ENCODE measurements around the gene FBXL7. TPM values are rescaled to one million over a fixed set of nuclear protein-coding genes. Genes with fewer than 3 reads are reported as not detected.

FBXL7 gene
- total and polyA plus RNA-seq, 2 of the 8 experiments (the other 6 are each of a cell fraction or from before 2014, with no cell fraction given) = 17.7 to 17.8 TPM

- TF ChIP-seq HDAC2 (IDR thresholded peaks at IDR 0.05; ENCODE audit: borderline replicate concordance in 1 of 2, low read depth in 2 of 2, low read length in 2 of 2) (no peak), RBBP5 (IDR thresholded peaks at IDR 0.05; ENCODE audit: borderline replicate concordance, low read depth, low read length) (no peak), SP2 (IDR thresholded peaks at IDR 0.05; ENCODE audit: low read length) (no peak), JUN (IDR thresholded peaks at IDR 0.05; ENCODE audit: low read depth, low read length) (no peak), POLR2A (IDR thresholded peaks at IDR 0.05; ENCODE audit: control extremely low read depth in 1 of 2, low read depth in 2 of 2, low read length in 2 of 2) (no peak), E2F6 (IDR thresholded peaks at IDR 0.05) (no peak), RAD21 (IDR thresholded peaks at IDR 0.05 in 1 of 2, conservative IDR thresholded peaks at IDR 0.05 in 1 of 2; ENCODE audit: low read depth in 2 of 2, low read length in 2 of 2) (no peak), PHF8 (conservative IDR thresholded peaks at IDR 0.05; ENCODE audit: low read depth, low read length) (no peak), KDM5A (IDR thresholded peaks at IDR 0.05; ENCODE audit: low read length) (no peak), CHD1 (IDR thresholded peaks at IDR 0.05; ENCODE audit: low read depth, low read length) (no peak), BCL11A (IDR thresholded peaks at IDR 0.05; ENCODE audit: low read depth in 2 of 2, low read length in 2 of 2) (no peak), TBP (IDR thresholded peaks at IDR 0.05; ENCODE audit: low read depth, low read length) (no peak)
- Histone ChIP-seq H4K20me1 (replicated peaks in 1 of 2; ENCODE audit: control insufficient read depth in 1 of 2, insufficient read depth in 2 of 2, low read length in 2 of 2) (peaks cover 0 to 1% of the 10 kb centered on the region in 2 experiments), H2BK120ac (replicated peaks; ENCODE audit: low read depth, low read length) (no peak overlapping the region), H2BK15ac (ENCODE audit: low read length) (no peak overlapping the region), H3K36me3 (ENCODE audit: control insufficient read depth in 2 of 4, insufficient read depth in 4 of 4, low read length in 3 of 4) (no peaks in the 10 kb centered on the region), H2BK20ac (ENCODE audit: low read length) (no peak overlapping the region), H3K9me3 (ENCODE audit: insufficient read depth in 2 of 2, low read depth in 1 of 2, low read length in 1 of 2) (no peaks in the 10 kb centered on the region), H3K4me1 (replicated peaks in 1 of 4; ENCODE audit: control insufficient read depth in 3 of 4, insufficient read depth in 4 of 4, low read length in 3 of 4) (peaks cover 0 to 5% (median 3%) of the 10 kb centered on the region in 4 experiments; a peak in 3 of 7 replicates), H3K79me2 (ENCODE audit: control insufficient read depth in 1 of 2, insufficient read depth in 2 of 2, low read length in 2 of 2) (peaks cover 0 to 70% of the 10 kb centered on the region in 2 experiments; a peak in 3 of 4 replicates), H2AK5ac (ENCODE audit: low read depth, low read length) (no peak overlapping the region), H4K5ac (ENCODE audit: insufficient read length, low read depth, low read length) (no peak overlapping the region), H3K27ac (ENCODE audit: low read depth, low read length) (no peak overlapping the region), H3K23ac (ENCODE audit: insufficient read length) (no peak overlapping the region), H2BK12ac (ENCODE audit: low read depth, low read length) (no peak overlapping the region), H3K79me1 (ENCODE audit: low read depth, low read length) (peaks cover 4% of the 10 kb centered on the region; the same call in 1 of the 2 replicates), H3K23me2 (ENCODE audit: low read depth, low read length) (no peaks in the 10 kb centered on the region), H3K14ac (ENCODE audit: insufficient read length) (no peak overlapping the region), H2AFZ (ENCODE audit: low read length) (no peak overlapping the region), H4K91ac (replicated peaks; ENCODE audit: insufficient read length, low read length) (no peak overlapping the region), H4K8ac (ENCODE audit: extremely low read depth, insufficient read depth, low read length) (no peak overlapping the region), H3K18ac (ENCODE audit: extremely low read depth, low read length) (no peak overlapping the region), H3K9ac (replicated peaks in 1 of 4; ENCODE audit: extremely low read depth in 1 of 4, low read depth in 3 of 4, low read length in 3 of 4) (no peak overlapping the region), H3K27me3 (replicated peaks in 1 of 4; ENCODE audit: control insufficient read depth in 3 of 4, extremely low read depth in 1 of 4, insufficient read depth in 3 of 4, low read length in 3 of 4) (no peaks in the 10 kb centered on the region), H3K4me2 (ENCODE audit: insufficient read depth in 1 of 2, low read depth in 2 of 2, low read length in 2 of 2) (no peak overlapping the region), H3K56ac (replicated peaks; ENCODE audit: insufficient read length, low read depth, low read length) (no peak overlapping the region), H3K4ac (replicated peaks; ENCODE audit: insufficient read length, low read depth, low read length) (no peak overlapping the region), H2BK5ac (ENCODE audit: low read depth, low read length) (no peak overlapping the region), H3K4me3 (ENCODE audit: extremely low read depth in 1 of 4, insufficient read depth in 2 of 4, low read depth in 3 of 4, low read length in 4 of 4) (no peak overlapping the region)
- FAIRE-seq = no peak
- 92% methylated on average over 3 of the region's 3 CpGs; no CpG with 5 or more reads in 1 of the 2 experiments for WGBS, 2 experiments (ENCODE audit: extremely low coverage in 1 of 2, insufficient coverage in 1 of 2, insufficient read length in 1 of 2, insufficient replicate concordance in 2 of 2, low coverage in 1 of 2, low lambda C conversion rate in 2 of 2, missing lambda C conversion rate in 1 of 2)
- POLR2A ChIA-PET (ENCODE audit: partially characterized antibody) = no interaction called here
- CTCF ChIA-PET (ENCODE audit: partially characterized antibody) = interaction anchor here (0.5 to 1.3 kb wide), 4 partner anchors 9 to 953 kb away, joined by 3 to 4 read pairs (median 3); no protein-coding TSS in a partner anchor
- no peak for DNase-seq (ENCODE audit: low read depth in 1 of 2, low spot score in 2 of 2)
Observed at GRCh38 chr5:15506897-15507296, 6.9 kb downstream of the FBXL7 start.

Measured in H1 (cell line).